Natural killer cell (primary cell): ENCODE data around the gene SPRY4. TPM values are rescaled to one million over a fixed set of nuclear protein-coding genes. Genes with fewer than 3 reads are reported as not detected.
A peak's percentile ranks its signal among the peaks of the same experiment; 100 is the strongest.

Experiments
- ATAC-seq, 3 donors: fragments of 150-1000 bp in 2 of 3; fragments of 200-7000 bp in 1 of 3; cut with Tn5 transposase; 1 replicate in 1 of 3; 2 replicates in 2 of 3; pipeline ENCODE4 v1.10.0; 2021; ENCODE audit warnings: mild to moderate bottlenecking in 2 of 3, moderate library complexity in 2 of 3
- DNase-seq, 2 donors: peaks; one replicate each; pipeline versions ENCODE4 v3.0.0 to v3.0.0-alpha.2; 2013 to 2021; ENCODE audit warnings: mixed read lengths in 1 of 2
- H3K27ac ChIP-seq: one replicate; pipeline ENCODE4 v1.5.1; 2013; ENCODE audit warnings: mild to moderate bottlenecking, low read length
- H3K27me3 ChIP-seq: one replicate; pipeline ENCODE4 v1.6.1; 2013; ENCODE audit warnings: low read length; ENCODE audit not compliant: control insufficient read depth, insufficient read depth
- H3K36me3 ChIP-seq: one replicate; pipeline ENCODE4 v1.6.1; 2013; ENCODE audit warnings: low read length; ENCODE audit not compliant: control insufficient read depth, insufficient read depth
- H3K4me1 ChIP-seq: one replicate; pipeline ENCODE4 v1.6.1; 2013; ENCODE audit warnings: low read length; ENCODE audit not compliant: control insufficient read depth, insufficient read depth
- H3K4me3 ChIP-seq: one replicate; pipeline ENCODE4 v1.5.1; 2013; ENCODE audit warnings: low read length
- H3K9me3 ChIP-seq: one replicate; pipeline ENCODE4 v1.6.1; 2013; ENCODE audit warnings: low read length; ENCODE audit not compliant: control insufficient read depth, insufficient read depth
- H3K27ac Mint-ChIP-seq, 2 donors: one replicate each; pipeline ENCODE4 v1.8.0; 2022; ENCODE audit warnings: mild to moderate bottlenecking in 2 of 2, mixed read lengths in 2 of 2, moderate library complexity in 1 of 2
- H3K27me3 Mint-ChIP-seq, 2 donors: one replicate each; pipeline ENCODE4 v1.8.0; 2022; ENCODE audit warnings: low read depth in 2 of 2, mixed read lengths in 2 of 2
- H3K36me3 Mint-ChIP-seq: one replicate; pipeline ENCODE4 v1.8.0; 2022; ENCODE audit warnings: mixed read lengths
- H3K4me1 Mint-ChIP-seq, 2 donors: one replicate each; pipeline ENCODE4 v1.8.0; 2022; ENCODE audit warnings: mixed read lengths in 2 of 2
- H3K4me3 Mint-ChIP-seq: one replicate; pipeline ENCODE4 v1.8.0; 2022; ENCODE audit warnings: mild to moderate bottlenecking, moderate library complexity, mixed read lengths
- H3K9me3 Mint-ChIP-seq, 2 donors: one replicate each; pipeline ENCODE4 v1.8.0; 2022; ENCODE audit warnings: mixed read lengths in 2 of 2
- CTCF ChIP-seq: fragments of 200-600 bp; IDR thresholded peaks from one replicate; pipeline ENCODE4 v1.8.0; 2022; ENCODE audit warnings: antibody characterized with exemption
- WGBS: methylation state at CpG from one replicate; pipeline ENCODE4 v1.1.7; 2013; ENCODE audit warnings: missing lambda C conversion rate; ENCODE audit not compliant: insufficient coverage; 5-methylcytosine and 5-hydroxymethylcytosine counted together
- intact Hi-C: fragments of 100-400 bp; cut with micrococcal nuclease; formaldehyde crosslinking; loops from one replicate; pipeline ENCODE4 v1.14.2; 2022
- total RNA-seq, 4 donors: library from RNA; stranded (reverse); fragments of 120-200 nt in 1 of 4; gene quantifications; one replicate each; pipeline versions ENCODE4 v1.2.3 to v1.2.4, GENCODE V29; 2013 to 2022

Gene SPRY4
- total RNA-seq, 3 donors from 2014 or later (not counting 1 experiment from before 2014, with no cell fraction given): 0.20 to 1.3 (median 0.40) TPM

- H3K27me3 ChIP-seq: no peaks in the 10 kb centered on the region
- H3K9me3 ChIP-seq: no peaks in the 10 kb centered on the region
- intact Hi-C loops: loop anchor here (2.0 to 5.0 kb wide), 3 partner anchors 33 to 135 kb away; partner anchors contain the start of gene SPRY4
- no peaks in the 10 kb centered on the region for H3K9me3 Mint-ChIP-seq
- H3K27me3 Mint-ChIP-seq: no peaks in the 10 kb centered on the region
- peaks cover 24% of the 10 kb centered on the region for H3K4me1 ChIP-seq
- peak overlapping the region; percentile 90 to 93 for H3K27ac Mint-ChIP-seq
- no peaks in the 10 kb centered on the region for H3K36me3 ChIP-seq
- ATAC-seq: no peak
- peak overlapping the region; percentile 81 for H3K4me3 Mint-ChIP-seq
- peaks cover 13 to 33% of the 10 kb centered on the region in 2 donors for H3K4me1 Mint-ChIP-seq
- H3K4me3 ChIP-seq: peak overlapping the region; percentile 68
- peak in 1 of 2 donors; percentile 38 for DNase-seq
- 32% methylated on average over 14 of the region's 14 CpGs for WGBS
- H3K27ac ChIP-seq: peak overlapping the region; percentile 88
- TF ChIP-seq CTCF: no peak
- H3K36me3 Mint-ChIP-seq: no peaks in the 10 kb centered on the region
Observed at GRCh38 chr5:142357469-142358090, 32.8 kb upstream of the SPRY4 start.

- H3K4me1 Mint-ChIP-seq: peaks cover 13 to 33% of the 10 kb centered on the region in 2 donors
- Histone ChIP-seq H3K27ac (peak overlapping the region; percentile 88), H3K4me3 (peak overlapping the region; percentile 68), H3K4me1 (peaks cover 24% of the 10 kb centered on the region), H3K36me3 (no peaks in the 10 kb centered on the region), H3K9me3 (no peaks in the 10 kb centered on the region), H3K27me3 (no peaks in the 10 kb centered on the region)
- WGBS: under 1% methylated on average over 82 of the region's 82 CpGs
- peak overlapping the region; percentile 95 for H3K4me3 Mint-ChIP-seq
- peak; percentile 83 to 92 (median 90) for ATAC-seq
- no peaks in the 10 kb centered on the region for H3K9me3 Mint-ChIP-seq
- intact Hi-C loops: loop anchor here (2.0 to 5.0 kb wide), 3 partner anchors 32 to 135 kb away; partner anchors contain the start of gene SPRY4
- DNase-seq: peak; percentile 86 to 91
- H3K27me3 Mint-ChIP-seq: no peaks in the 10 kb centered on the region
- H3K36me3 Mint-ChIP-seq: no peaks in the 10 kb centered on the region
- TF ChIP-seq CTCF: no peak
- peak overlapping the region; percentile 90 to 93 for H3K27ac Mint-ChIP-seq
Observed at GRCh38 chr5:142356716-142357468, 32.1 kb upstream of the SPRY4 start.

GRCh38 chr5:142356349-142356715 is 31.5 kb upstream of the SPRY4 start:
- DNase-seq (no peak), ATAC-seq (no peak)
- 11% methylated on average over 11 of the region's 14 CpGs for WGBS
- H3K27ac Mint-ChIP-seq: peak overlapping the region; percentile 90 to 93
- H3K36me3 ChIP-seq: no peaks in the 10 kb centered on the region
- no peaks in the 10 kb centered on the region for H3K27me3 Mint-ChIP-seq
- no peaks in the 10 kb centered on the region for H3K9me3 ChIP-seq
- no peaks in the 10 kb centered on the region for H3K27me3 ChIP-seq
- no peaks in the 10 kb centered on the region for H3K36me3 Mint-ChIP-seq
- H3K4me3 Mint-ChIP-seq: peak overlapping the region; percentile 65
- intact Hi-C loops: loop anchor here (2.0 to 5.0 kb wide), 3 partner anchors 32 to 134 kb away; partner anchors contain the start of gene SPRY4
- peaks cover 24% of the 10 kb centered on the region for H3K4me1 ChIP-seq
- peaks cover 13 to 33% of the 10 kb centered on the region in 2 donors for H3K4me1 Mint-ChIP-seq
- peak overlapping the region; percentile 39 for H3K4me3 ChIP-seq
- H3K27ac ChIP-seq: peak overlapping the region; percentile 86
- TF ChIP-seq CTCF: no peak
- no peaks in the 10 kb centered on the region for H3K9me3 Mint-ChIP-seq
